Daoy (cell line): ENCODE measurements around the gene CRCP. TPM values are rescaled to one million over a fixed set of nuclear protein-coding genes. Genes with fewer than 3 reads are reported as not detected.

Source experiments
- DNase-seq: peaks from one replicate; pipeline ENCODE4 v3.0.0-alpha.2; 2015; ENCODE audit warnings: low read depth
- total RNA-seq: library from RNA; depleted of rRNA; stranded (reverse); fragments of >200 nt; shearing (Covaris generic); gene quantifications from 2 replicates; pipeline ENCODE4 v1.2.3, GENCODE V29; 2014; rRNA removed

The CRCP gene
- total RNA-seq, 1 experiment from 2014 or later: 94.3 TPM

GRCh38 chr7:66187905-66188304 is 73.3 kb downstream of the CRCP start:
- no peak for DNase-seq

DNA sequence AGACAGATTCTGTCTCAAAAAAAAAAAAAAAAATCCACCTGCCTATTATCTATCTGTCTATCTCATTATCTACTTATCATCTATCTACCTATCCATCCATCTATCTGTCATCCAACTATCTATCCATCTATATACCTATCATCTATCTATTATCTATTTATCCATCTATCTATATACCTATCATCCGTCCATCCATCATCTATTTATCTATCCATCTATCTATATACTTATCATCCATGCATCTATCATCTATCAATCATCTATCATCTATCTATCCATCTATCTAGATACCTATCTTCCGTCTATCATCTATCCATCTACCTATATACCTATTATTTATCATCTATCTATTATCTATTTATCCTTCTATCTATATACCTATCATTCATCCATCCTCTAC is 74.0 kb downstream of the CRCP start:
- DNase-seq: no peak

DNA sequence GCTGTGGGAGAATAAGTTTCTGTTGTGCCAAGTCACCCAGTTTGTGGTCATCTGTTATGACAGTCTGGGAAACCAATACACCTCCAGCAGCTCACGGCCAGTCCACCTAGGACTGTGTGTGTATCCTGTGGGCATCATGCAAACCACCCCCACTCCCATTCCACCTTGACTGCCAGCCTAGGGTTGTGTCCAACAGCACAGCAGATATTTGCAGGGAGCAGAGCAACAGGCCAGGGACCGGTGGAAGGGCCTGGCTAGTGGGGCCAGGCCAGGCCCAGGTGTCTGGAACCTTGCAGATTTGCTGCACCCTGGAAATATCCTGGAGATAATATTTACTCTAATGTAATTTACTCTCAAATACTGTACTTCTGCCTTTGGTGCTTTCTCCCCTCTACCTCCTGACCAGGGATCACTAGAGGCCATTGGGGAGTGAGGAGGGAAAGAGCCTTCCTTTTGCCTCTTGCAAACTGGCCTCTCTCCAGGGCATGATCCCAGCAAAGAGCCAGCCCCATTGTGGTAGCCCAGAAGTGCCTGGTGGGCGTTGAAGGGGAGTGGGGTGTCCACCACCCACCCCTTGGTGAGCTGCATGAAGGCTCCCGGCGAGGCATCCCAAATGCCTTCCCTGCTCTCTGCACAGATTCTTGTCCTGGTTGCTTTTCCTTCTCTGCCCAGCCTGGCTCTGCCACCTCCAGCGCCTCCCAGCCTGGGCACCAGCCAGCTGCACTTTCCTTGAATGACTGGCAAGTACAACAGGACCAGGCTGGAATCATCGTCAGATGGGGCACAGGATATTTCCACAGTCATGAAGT is 75.3 kb downstream of the CRCP start:
- DNase-seq: no peak

- DNase-seq: no peak
These were observed 75.8 kb downstream of the CRCP start for GRCh38 chr7:66190504-66190857.

DNA sequence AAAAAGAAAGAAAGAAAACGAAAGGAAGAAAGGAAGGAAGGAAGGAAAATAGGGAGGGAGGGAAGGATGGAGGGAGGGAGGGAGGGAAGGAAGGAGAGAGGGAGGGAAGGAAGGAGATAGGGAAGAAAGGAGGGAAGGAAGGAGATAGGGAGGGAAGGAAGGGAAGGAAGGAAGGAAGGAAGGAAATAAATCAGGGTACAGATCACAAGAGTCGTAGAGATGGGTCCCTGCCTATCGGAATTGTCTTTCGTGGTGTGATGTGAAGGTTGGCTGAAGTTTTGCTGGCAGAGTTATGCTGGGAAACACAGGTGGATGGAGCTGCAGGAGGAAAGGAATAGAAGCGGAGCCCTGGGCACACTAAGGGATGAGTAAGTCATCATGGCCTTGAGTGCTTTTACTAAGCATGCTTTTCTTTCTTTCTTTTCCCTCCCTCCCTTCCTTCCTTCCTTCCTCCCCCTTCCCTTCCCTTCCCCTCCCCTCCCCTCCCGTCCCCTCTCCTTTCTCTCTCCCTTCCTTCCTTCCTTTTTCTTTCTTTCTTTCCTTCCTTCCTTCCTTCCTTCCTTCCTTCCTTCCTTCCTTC is 78.6 kb downstream of the CRCP start:
- no peak for DNase-seq

DNA sequence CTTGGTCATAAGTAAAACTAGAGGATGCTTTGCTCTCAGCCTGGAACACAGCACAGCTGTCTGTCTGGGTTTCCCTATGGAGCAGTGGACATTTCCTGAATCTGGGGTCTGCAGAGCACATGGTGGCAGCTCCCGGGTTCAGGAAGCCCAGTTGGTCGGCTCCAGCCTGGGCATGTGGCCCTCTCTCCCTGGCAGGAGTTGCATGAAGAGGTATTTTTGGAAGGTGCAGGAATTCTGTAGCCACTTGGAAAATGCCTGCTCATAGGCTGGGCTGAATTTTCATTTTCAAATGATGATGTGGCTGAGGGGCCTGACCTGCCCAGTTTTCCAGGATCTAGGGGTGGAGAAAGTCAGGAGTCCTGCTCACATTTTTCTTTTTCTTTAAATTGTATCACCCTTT is 83.8 kb downstream of the CRCP start:
- DNase-seq: no peak

DNA sequence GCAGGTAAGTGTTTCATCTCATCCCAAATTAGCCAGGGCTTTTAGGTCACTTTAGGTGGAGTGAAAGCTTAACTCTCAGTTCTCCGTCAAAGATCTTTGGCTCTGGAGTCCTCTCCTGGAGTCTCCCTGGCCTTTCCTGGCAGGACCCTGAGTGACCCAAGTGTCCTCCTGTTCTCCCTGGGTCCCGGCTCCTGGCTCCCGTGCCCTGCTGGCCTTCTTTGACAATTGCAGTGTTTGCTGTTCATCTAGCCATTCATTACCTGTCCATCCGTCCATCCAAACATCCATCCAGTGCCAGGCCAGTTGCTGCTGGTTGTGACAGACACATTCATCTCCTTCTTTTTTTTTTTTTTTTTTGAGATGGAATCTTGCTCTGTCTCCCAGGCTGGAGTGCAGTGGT is 84.3 kb downstream of the CRCP start:
- no peak for DNase-seq

DNA sequence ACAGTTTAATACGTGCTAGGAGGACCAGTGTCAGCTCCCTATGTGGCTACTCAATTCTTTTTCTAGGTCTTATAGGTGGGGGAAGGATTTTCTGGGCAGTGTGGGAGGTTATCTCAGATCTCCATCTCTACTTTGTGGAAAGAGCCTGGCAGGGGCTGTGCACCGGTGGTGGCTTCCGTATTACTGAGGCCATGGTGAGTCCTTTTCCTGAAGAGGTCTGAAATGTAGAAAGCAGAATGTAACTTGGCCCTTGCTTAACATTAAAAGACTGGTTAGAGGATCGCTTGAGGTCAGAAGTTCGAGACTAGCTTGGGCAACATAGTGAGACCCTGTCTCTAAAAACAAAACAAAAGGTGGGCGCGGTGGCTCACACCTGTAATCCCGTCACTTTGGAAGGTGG is 87.8 kb downstream of the CRCP start:
- no peak for DNase-seq

Other genes starting within 250 kb of the CRCP start
- gene VKORC1L1, start 241.8 kb upstream of the CRCP start, total RNA-seq: 18.5 and 25.0 TPM in 2 replicates
- 22.7 and 41.4 TPM in 2 replicates for gene GUSB, start 132.6 kb upstream of the CRCP start, total RNA-seq
- gene ASL, start 39.0 kb upstream of the CRCP start, total RNA-seq: 73.8 and 83.8 TPM in 2 replicates
- gene TPST1, start 90.5 kb downstream of the CRCP start, total RNA-seq: 73.3 and 87.1 TPM in 2 replicates